ENCODE data around the gene DYRK1B.

Gene DYRK1B

GRCh38 chr19:39871362-39871761 lies 37.4 kb upstream of the DYRK1B start:
- TF ChIP-seq POLR2AphosphoS5 (IDR thresholded peaks at IDR 0.05; ENCODE audit: low read depth, low read length) (no peak), TAF1 (IDR thresholded peaks at IDR 0.05; ENCODE audit: borderline replicate concordance, insufficient read depth, low read length) (no peak), REST (IDR thresholded peaks at IDR 0.05; ENCODE audit: insufficient read depth in 1 of 2, low read depth in 2 of 2, low read length in 2 of 2) (no peak), FOXP2 (optimal IDR thresholded peaks at IDR 0.05; ENCODE audit: borderline replicate concordance, extremely low read depth, extremely low read length, insufficient read depth) (no peak), SIN3A (IDR thresholded peaks at IDR 0.05; ENCODE audit: borderline replicate concordance, insufficient read depth, low read length) (no peak)

GRCh38 chr19:39870171-39870971 lies 36.4 kb upstream of the DYRK1B start:
- TF ChIP-seq REST (IDR thresholded peaks at IDR 0.05; ENCODE audit: insufficient read depth in 1 of 2, low read depth in 2 of 2, low read length in 2 of 2) (no peak), POLR2AphosphoS5 (IDR thresholded peaks at IDR 0.05; ENCODE audit: low read depth, low read length) (no peak), SIN3A (IDR thresholded peaks at IDR 0.05; ENCODE audit: borderline replicate concordance, insufficient read depth, low read length) (no peak)

- TF ChIP-seq REST (IDR thresholded peaks at IDR 0.05; ENCODE audit: insufficient read depth in 1 of 2, low read depth in 2 of 2, low read length in 2 of 2) (no peak), FOXP2 (optimal IDR thresholded peaks at IDR 0.05; ENCODE audit: borderline replicate concordance, extremely low read depth, extremely low read length, insufficient read depth) (no peak), SIN3A (IDR thresholded peaks at IDR 0.05; ENCODE audit: borderline replicate concordance, insufficient read depth, low read length) (no peak), TAF1 (IDR thresholded peaks at IDR 0.05; ENCODE audit: borderline replicate concordance, insufficient read depth, low read length) (no peak)
Measured at GRCh38 chr19:39867952-39868351, 34.0 kb upstream of the DYRK1B start.

- no peak for TF ChIP-seq POLR2AphosphoS5 (IDR thresholded peaks at IDR 0.05; ENCODE audit: low read depth, low read length)
- TF ChIP-seq TAF1 (IDR thresholded peaks at IDR 0.05; ENCODE audit: borderline replicate concordance, insufficient read depth, low read length), result no peak
- no peak for TF ChIP-seq SIN3A (IDR thresholded peaks at IDR 0.05; ENCODE audit: borderline replicate concordance, insufficient read depth, low read length)
- no peak for TF ChIP-seq REST (IDR thresholded peaks at IDR 0.05; ENCODE audit: insufficient read depth in 1 of 2, low read depth in 2 of 2, low read length in 2 of 2)
- no peak for TF ChIP-seq FOXP2 (optimal IDR thresholded peaks at IDR 0.05; ENCODE audit: borderline replicate concordance, extremely low read depth, extremely low read length, insufficient read depth)
Measured at GRCh38 chr19:39867133-39867532, 33.2 kb upstream of the DYRK1B start.

GRCh38 chr19:39865953-39866352 lies 32.0 kb upstream of the DYRK1B start:
- no peak for TF ChIP-seq POLR2AphosphoS5 (IDR thresholded peaks at IDR 0.05; ENCODE audit: low read depth, low read length)
